ENCODE measurements around the gene RAPGEF3. TPM values are rescaled to one million over a fixed set of nuclear protein-coding genes. Genes with fewer than 3 reads are reported as not detected.

RAPGEF3 gene
- total RNA-seq, 1 experiment from 2014 or later: 8.2 TPM

DNA sequence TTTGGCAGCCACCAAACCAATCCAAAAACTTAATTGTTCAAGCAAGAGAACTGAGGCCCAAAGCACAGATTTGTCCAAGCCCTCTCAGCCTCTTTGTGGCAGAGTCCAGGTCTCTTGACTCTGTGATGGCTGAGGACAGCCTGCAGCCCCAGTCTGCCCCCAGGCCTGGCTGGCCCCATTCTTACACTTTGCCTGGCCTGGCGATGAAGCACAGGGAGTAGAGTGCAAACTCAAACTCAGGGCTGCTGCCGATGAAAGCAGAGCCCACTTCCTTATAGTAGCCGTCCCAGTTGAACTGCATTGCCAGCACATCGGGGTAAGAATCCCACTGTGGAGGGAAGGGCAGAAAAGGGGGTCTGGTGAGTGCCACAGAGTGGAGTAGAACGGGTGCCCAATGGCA, 47.2 kb downstream of the RAPGEF3 start:
- H3K36me3 Mint-ChIP-seq (ENCODE audit: insufficient read depth, unreplicated experiment): peaks cover 2% of the 10 kb centered on the region
- intact Hi-C loops (cut with micrococcal nuclease; ENCODE audit: unreplicated experiment): no loop called here

DNA sequence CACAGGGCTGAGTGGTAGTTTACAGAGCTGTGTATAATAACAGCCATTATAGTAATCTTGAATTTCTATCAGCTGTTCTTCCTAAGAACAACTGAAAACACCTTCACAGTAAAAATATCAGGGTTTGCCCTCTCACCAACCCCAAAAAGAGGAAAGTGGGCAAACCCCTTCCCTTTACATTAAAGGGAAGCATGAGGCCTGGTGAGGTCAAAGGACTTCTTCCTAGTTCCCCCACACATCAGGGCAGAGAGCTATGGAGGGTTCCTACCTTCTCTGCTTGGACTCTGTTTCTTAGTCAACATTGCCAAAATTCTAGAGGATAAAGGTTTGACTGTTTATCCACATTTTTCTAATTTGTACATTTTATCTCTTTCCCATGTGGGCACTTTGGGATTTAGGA, 48.4 kb downstream of the RAPGEF3 start:
- CTCF ChIA-PET: no interaction called here
- Mint-ChIP-seq H3K36me3 (ENCODE audit: insufficient read depth, unreplicated experiment) (peaks cover 14% of the 10 kb centered on the region), H3K4me1 (ENCODE audit: low read depth, unreplicated experiment) (peaks cover under 1% of the 10 kb centered on the region), H3K9me3 (ENCODE audit: low read depth, unreplicated experiment) (no peaks in the 10 kb centered on the region), H3K27me3 (ENCODE audit: unreplicated experiment) (no peaks in the 10 kb centered on the region), H3K27ac (ENCODE audit: unreplicated experiment) (no peak overlapping the region), H3K4me3 (ENCODE audit: low read depth, unreplicated experiment) (no peak overlapping the region)
- intact Hi-C loops (cut with micrococcal nuclease; ENCODE audit: unreplicated experiment): no loop called here
- no peak for DNase-seq
- no TSS peak for BruUV-seq (replicated peaks)
- TF ChIP-seq, protein P1, sequence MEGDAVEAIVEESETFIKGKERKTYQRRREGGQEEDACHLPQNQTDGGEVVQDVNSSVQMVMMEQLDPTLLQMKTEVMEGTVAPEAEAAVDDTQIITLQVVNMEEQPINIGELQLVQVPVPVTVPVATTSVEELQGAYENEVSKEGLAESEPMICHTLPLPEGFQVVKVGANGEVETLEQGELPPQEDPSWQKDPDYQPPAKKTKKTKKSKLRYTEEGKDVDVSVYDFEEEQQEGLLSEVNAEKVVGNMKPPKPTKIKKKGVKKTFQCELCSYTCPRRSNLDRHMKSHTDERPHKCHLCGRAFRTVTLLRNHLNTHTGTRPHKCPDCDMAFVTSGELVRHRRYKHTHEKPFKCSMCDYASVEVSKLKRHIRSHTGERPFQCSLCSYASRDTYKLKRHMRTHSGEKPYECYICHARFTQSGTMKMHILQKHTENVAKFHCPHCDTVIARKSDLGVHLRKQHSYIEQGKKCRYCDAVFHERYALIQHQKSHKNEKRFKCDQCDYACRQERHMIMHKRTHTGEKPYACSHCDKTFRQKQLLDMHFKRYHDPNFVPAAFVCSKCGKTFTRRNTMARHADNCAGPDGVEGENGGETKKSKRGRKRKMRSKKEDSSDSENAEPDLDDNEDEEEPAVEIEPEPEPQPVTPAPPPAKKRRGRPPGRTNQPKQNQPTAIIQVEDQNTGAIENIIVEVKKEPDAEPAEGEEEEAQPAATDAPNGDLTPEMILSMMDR (IDR thresholded peaks at IDR 0.05; ENCODE audit: unreplicated experiment): no peak

More for the DNA sequence above, 47.2 kb downstream of the RAPGEF3 start:
- H3K4me3 Mint-ChIP-seq (ENCODE audit: low read depth, unreplicated experiment): no peak overlapping the region
- H3K4me1 Mint-ChIP-seq (ENCODE audit: low read depth, unreplicated experiment): no peaks in the 10 kb centered on the region
- no peaks in the 10 kb centered on the region for H3K27me3 Mint-ChIP-seq (ENCODE audit: unreplicated experiment)
- CTCF ChIA-PET: interaction anchor here (0.5 kb wide), 1 partner anchor 839 kb away, joined by 3 read pairs; no protein-coding TSS in a partner anchor
- no peaks in the 10 kb centered on the region for H3K9me3 Mint-ChIP-seq (ENCODE audit: low read depth, unreplicated experiment)
- TF ChIP-seq, protein P1 (IDR thresholded peaks at IDR 0.05; ENCODE audit: unreplicated experiment): no peak
- no peak for DNase-seq
- no peak overlapping the region for H3K27ac Mint-ChIP-seq (ENCODE audit: unreplicated experiment)
- no TSS peak for BruUV-seq (replicated peaks)

DNA sequence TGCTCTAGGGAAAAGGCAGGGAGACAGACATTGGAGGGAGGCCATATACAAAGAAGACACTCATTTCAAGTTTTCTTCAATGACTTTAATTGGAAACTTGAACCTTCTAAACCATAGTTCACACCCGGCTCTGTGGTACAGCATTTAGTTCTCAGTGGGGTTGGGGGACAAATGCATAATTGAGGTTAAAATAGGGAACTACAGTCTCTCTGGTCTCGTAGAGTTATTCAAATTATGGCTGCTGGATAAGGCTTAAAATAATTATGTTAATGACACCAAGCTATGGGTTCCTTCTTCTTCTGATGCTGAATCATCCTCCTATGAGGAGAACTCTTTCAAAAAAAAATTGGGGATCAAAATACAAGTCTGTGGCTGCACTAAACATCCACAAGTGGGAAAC, 49.0 kb downstream of the RAPGEF3 start:
- no peak for DNase-seq
- BruUV-seq (replicated peaks): no TSS peak
- intact Hi-C loops (cut with micrococcal nuclease; ENCODE audit: unreplicated experiment): no loop called here
- no peak overlapping the region for H3K4me3 Mint-ChIP-seq (ENCODE audit: low read depth, unreplicated experiment)
- H3K36me3 Mint-ChIP-seq (ENCODE audit: insufficient read depth, unreplicated experiment): peaks cover 20% of the 10 kb centered on the region
- no peaks in the 10 kb centered on the region for H3K9me3 Mint-ChIP-seq (ENCODE audit: low read depth, unreplicated experiment)
- H3K27ac Mint-ChIP-seq (ENCODE audit: unreplicated experiment): no peak overlapping the region
- TF ChIP-seq, protein P1 (IDR thresholded peaks at IDR 0.05; ENCODE audit: unreplicated experiment): no peak
- H3K27me3 Mint-ChIP-seq (ENCODE audit: unreplicated experiment): no peaks in the 10 kb centered on the region
- H3K4me1 Mint-ChIP-seq (ENCODE audit: low read depth, unreplicated experiment): peaks cover 7% of the 10 kb centered on the region
- CTCF ChIA-PET: no interaction called here

DNA sequence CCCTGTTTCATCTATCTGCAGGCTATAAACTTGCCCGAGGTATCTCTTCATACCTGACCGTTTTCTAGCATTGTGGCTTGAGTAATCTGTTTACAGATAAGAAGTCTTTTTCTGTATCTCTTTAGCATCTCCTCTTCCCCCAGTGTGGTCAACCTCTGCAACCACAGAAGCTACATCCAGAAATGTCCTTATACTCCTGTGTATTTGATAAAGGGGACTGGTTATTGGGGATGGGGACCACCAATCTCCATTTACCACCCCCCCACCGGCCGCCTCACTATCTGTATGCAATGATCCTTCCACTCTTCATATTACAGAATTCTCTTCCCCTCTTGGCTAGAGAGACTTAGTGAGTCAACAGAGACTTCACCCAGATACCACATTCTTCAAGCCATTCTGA, 49.4 kb downstream of the RAPGEF3 start:
- TF ChIP-seq, protein P1 (IDR thresholded peaks at IDR 0.05; ENCODE audit: unreplicated experiment): no peak
- DNase-seq: no peak
- Mint-ChIP-seq H3K4me1 (ENCODE audit: low read depth, unreplicated experiment) (peaks cover 11% of the 10 kb centered on the region), H3K27me3 (ENCODE audit: unreplicated experiment) (no peaks in the 10 kb centered on the region), H3K27ac (ENCODE audit: unreplicated experiment) (no peak overlapping the region), H3K4me3 (ENCODE audit: low read depth, unreplicated experiment) (no peak overlapping the region), H3K9me3 (ENCODE audit: low read depth, unreplicated experiment) (no peaks in the 10 kb centered on the region), H3K36me3 (ENCODE audit: insufficient read depth, unreplicated experiment) (peaks cover 21% of the 10 kb centered on the region)
- CTCF ChIA-PET: no interaction called here
- no TSS peak for BruUV-seq (replicated peaks)
- intact Hi-C loops (cut with micrococcal nuclease; ENCODE audit: unreplicated experiment): no loop called here
